MM.1S (cell line): Measurements from ENCODE around the gene AMACR.

Experiments
- DNase-seq: peaks from one replicate; pipeline ENCODE4 v3.0.0-alpha.2; 2015
- H2AFZ ChIP-seq: fragments of 300-600 bp; sonication (generic); 2 replicates; pipeline ENCODE4 v1.6.0; 2016; ENCODE audit warnings: antibody characterized with exemption, low read length
- H3F3A ChIP-seq: fragments of 300-600 bp; sonication (generic); 2 replicates; pipeline ENCODE4 v1.6.1; 2016; ENCODE audit warnings: mild to moderate bottlenecking, antibody characterized with exemption, low read length, moderate library complexity, mixed read lengths; ENCODE audit not compliant: insufficient read depth
- H3K27ac ChIP-seq: fragments of 300-600 bp; sonication (generic); 2 replicates; pipeline ENCODE4 v1.5.1; 2016; ENCODE audit warnings: mild to moderate bottlenecking, low read length
- H3K27me3 ChIP-seq: fragments of 300-600 bp; sonication (generic); replicated peaks from 2 replicates; pipeline ENCODE4 v1.6.0; 2016; ENCODE audit warnings: low read length; ENCODE audit not compliant: insufficient read depth
- H3K36me3 ChIP-seq: fragments of 300-600 bp; sonication (generic); replicated peaks from 2 replicates; pipeline ENCODE4 v1.6.1; 2016; ENCODE audit warnings: mild to moderate bottlenecking, low read length, mixed read lengths; ENCODE audit not compliant: insufficient read depth
- H3K4me1 ChIP-seq: fragments of 300-600 bp; sonication (generic); 2 replicates; pipeline ENCODE4 v1.6.1; 2016; ENCODE audit warnings: low read length, mixed read lengths
- H3K4me2 ChIP-seq: fragments of 300-600 bp; sonication (generic); 2 replicates; pipeline ENCODE4 v1.6.0; 2016; ENCODE audit warnings: low read depth, low read length
- H3K4me3 ChIP-seq: fragments of 300-600 bp; sonication (generic); 2 replicates; pipeline ENCODE4 v1.5.1; 2016; ENCODE audit warnings: low read length, mixed read lengths
- H3K79me2 ChIP-seq: fragments of 300-600 bp; sonication (generic); 2 replicates; pipeline ENCODE4 v1.6.1; 2016; ENCODE audit warnings: mixed run types, low read length, mixed read lengths
- H3K9ac ChIP-seq: fragments of 300-600 bp; sonication (generic); 2 replicates; pipeline ENCODE4 v1.6.1; 2016; ENCODE audit warnings: low read length, mixed read lengths
- H3K9me2 ChIP-seq: fragments of 300-600 bp; sonication (generic); replicated peaks from 2 replicates; pipeline ENCODE4 v1.6.1; 2016; ENCODE audit warnings: mild to moderate bottlenecking, low read length, mixed read lengths; ENCODE audit not compliant: insufficient read depth
- H3K9me3 ChIP-seq: fragments of 300-600 bp; sonication (generic); replicated peaks from 2 replicates; pipeline ENCODE4 v1.6.1; 2016; ENCODE audit warnings: mild to moderate bottlenecking, low read length, mixed read lengths; ENCODE audit not compliant: insufficient read depth
- H4K20me1 ChIP-seq: fragments of 300-600 bp; sonication (generic); 2 replicates; pipeline ENCODE4 v1.6.1; 2016; ENCODE audit warnings: mild to moderate bottlenecking, low read length, moderate library complexity, mixed read lengths; ENCODE audit not compliant: insufficient read depth
- EZH2 ChIP-seq: fragments of 300-600 bp; sonication (generic); optimal IDR thresholded peaks from 2 replicates; pipeline ENCODE3; 2017; ENCODE audit warnings: low read depth, mild to moderate bottlenecking, antibody characterized with exemption, low read length, mixed read lengths
- EZH2phosphoT487 ChIP-seq: fragments of 300-600 bp; sonication (generic); IDR thresholded peaks from 2 replicates; pipeline ENCODE4 v1.6.1; 2018; ENCODE audit warnings: antibody characterized with exemption, low read length
- TF ChIP-seq, protein P1 (sequence below): fragments of 300-600 bp; sonication (generic); IDR thresholded peaks from 2 replicates; pipeline ENCODE4 v1.5.1; 2016; ENCODE audit warnings: antibody characterized with exemption, low read length, mixed read lengths

The AMACR gene

DNA sequence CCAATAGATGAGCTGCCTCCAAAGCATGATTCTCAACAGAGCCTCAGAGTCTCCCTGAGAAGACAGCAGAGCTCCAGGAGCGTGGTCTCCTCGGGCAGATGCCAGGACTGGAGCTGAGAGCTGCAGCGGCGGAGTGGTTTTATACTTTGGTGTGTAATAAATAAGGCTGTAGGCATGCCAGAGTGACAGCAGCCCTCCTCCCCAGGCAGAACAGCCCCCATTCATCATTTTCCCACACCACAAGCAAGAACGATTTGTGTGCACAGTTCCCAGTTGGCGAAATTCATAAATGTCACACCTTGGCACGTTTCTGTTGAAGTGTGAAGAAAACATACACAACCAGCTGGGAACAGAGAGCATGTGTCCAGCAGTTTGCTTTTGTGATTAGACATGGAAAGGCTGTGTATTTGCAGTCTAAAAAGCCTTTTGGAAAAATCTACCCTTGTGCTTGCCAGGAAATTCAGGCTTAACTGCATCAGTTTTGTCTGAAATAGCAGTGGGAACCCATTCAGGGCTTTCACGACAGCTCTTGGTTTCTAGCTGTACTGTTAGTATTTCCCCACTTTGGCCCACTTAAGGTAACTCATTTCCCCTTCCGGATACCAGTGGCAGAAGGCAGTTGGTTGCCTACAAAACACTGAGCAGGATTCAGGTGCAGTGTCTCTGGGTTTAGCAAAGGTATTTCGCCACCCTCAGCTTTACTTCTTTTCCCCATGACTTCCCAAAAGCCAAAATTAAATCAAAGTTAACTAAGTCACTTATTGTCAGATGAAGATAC lies 35.4 kb upstream of the AMACR start, which contains the start of gene C1QTNF3:
C1QTNF3 (minus strand) TSS at position 115 of the 778 bp plus-strand sequence; CDS start at position 27, 88 bp downstream.
- H3K9me3 ChIP-seq, result no peaks in the 10 kb centered on the region
- H2AFZ ChIP-seq, result no peak within 1 kb of the TSS
- H3K27me3 ChIP-seq, result no peaks in the 10 kb centered on the region
- no peaks in the 10 kb centered on the region for H3K79me2 ChIP-seq
- H3K4me2 ChIP-seq, result no peak within 1 kb of the TSS
- H4K20me1 ChIP-seq, result no peaks in the 10 kb centered on the region
- H3K36me3 ChIP-seq, result no peaks in the 10 kb centered on the region
- no peaks in the 10 kb centered on the region for H3K4me1 ChIP-seq
- no peak for DNase-seq
- no peak within 1 kb of the TSS for H3K9ac ChIP-seq
- no peaks in the 10 kb centered on the region for H3F3A ChIP-seq
- H3K27ac ChIP-seq, result no peak within 1 kb of the TSS
- TF ChIP-seq, protein P1, sequence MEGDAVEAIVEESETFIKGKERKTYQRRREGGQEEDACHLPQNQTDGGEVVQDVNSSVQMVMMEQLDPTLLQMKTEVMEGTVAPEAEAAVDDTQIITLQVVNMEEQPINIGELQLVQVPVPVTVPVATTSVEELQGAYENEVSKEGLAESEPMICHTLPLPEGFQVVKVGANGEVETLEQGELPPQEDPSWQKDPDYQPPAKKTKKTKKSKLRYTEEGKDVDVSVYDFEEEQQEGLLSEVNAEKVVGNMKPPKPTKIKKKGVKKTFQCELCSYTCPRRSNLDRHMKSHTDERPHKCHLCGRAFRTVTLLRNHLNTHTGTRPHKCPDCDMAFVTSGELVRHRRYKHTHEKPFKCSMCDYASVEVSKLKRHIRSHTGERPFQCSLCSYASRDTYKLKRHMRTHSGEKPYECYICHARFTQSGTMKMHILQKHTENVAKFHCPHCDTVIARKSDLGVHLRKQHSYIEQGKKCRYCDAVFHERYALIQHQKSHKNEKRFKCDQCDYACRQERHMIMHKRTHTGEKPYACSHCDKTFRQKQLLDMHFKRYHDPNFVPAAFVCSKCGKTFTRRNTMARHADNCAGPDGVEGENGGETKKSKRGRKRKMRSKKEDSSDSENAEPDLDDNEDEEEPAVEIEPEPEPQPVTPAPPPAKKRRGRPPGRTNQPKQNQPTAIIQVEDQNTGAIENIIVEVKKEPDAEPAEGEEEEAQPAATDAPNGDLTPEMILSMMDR, result no peak
- no peak for TF ChIP-seq EZH2
- no peak for TF ChIP-seq EZH2phosphoT487
- H3K4me3 ChIP-seq, result no peak within 1 kb of the TSS
- H3K9me2 ChIP-seq, result no peaks in the 10 kb centered on the region

DNA sequence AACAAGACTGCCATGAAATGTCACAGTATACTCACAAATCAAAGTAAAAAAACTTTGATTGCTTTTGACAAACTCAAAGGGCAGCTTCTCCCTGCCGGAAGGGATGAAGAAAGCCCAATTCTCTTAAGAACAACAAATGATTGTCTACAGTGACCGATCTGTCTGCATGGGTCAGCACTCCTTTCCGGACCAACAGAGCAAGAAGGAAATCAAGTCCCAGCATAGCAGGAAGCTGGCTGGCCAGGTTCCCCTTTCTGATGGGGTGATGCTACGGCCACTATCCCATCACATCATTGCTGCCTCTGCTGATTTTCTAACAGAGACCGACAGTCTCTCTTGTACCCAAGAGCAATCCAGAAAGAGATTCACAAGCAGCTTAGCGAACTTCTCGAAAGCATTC lies 34.5 kb upstream of the AMACR start:
- no peak overlapping the region for H3K4me3 ChIP-seq

DNA sequence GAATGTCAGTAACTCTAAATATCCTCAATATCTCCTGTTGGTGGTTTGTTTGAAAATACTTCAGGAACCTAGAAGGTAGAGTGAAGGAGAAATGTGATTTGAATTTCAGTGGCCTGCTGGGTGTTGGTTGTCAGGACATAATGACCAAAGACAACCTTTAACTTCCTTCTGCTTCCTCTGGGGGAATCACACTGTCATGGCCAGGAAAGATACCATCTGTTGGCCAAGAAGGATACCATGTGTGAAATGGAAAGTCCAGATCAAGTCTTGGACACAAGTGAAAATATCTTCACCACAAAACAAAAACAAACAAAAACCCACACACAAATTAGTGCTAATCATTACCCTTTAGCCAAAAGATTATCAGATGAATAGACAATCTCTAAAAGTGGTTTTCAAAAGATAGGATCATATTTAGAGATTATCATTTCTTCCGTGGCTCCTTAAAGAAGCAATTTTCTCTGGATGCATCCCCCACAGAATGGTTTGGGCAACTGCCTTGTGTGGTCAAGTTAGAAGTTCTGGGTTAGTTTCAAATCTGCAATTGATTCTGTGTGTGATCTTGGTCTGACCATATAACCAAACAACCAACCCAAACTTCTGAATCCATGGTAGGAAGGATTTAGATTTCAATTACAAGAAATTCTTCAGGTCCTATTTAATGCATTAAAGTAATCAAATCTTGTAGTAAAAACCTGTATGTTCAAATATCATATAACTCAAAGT lies 33.6 kb upstream of the AMACR start:
- Histone ChIP-seq H3F3A (no peaks in the 10 kb centered on the region), H2AFZ (no peak overlapping the region), H3K9ac (no peak overlapping the region), H3K27ac (no peak overlapping the region), H3K4me1 (no peaks in the 10 kb centered on the region), H3K27me3 (no peaks in the 10 kb centered on the region), H3K9me2 (no peaks in the 10 kb centered on the region), H3K4me3 (no peak overlapping the region), H4K20me1 (no peaks in the 10 kb centered on the region), H3K9me3 (no peaks in the 10 kb centered on the region), H3K36me3 (no peaks in the 10 kb centered on the region), H3K79me2 (no peaks in the 10 kb centered on the region), H3K4me2 (no peak overlapping the region)
- DNase-seq, result no peak
- no peak for TF ChIP-seq EZH2
- no peak for TF ChIP-seq EZH2phosphoT487
- TF ChIP-seq, protein P1, result no peak

More for the DNA sequence above, 34.5 kb upstream of the AMACR start:
- no peak for TF ChIP-seq EZH2phosphoT487
- no peak for TF ChIP-seq EZH2
- Histone ChIP-seq H3K27me3 (no peaks in the 10 kb centered on the region), H3K4me1 (no peaks in the 10 kb centered on the region), H3F3A (no peaks in the 10 kb centered on the region), H2AFZ (no peak overlapping the region), H3K79me2 (no peaks in the 10 kb centered on the region), H3K9ac (no peak overlapping the region), H3K9me3 (no peaks in the 10 kb centered on the region), H3K36me3 (no peaks in the 10 kb centered on the region), H3K4me2 (no peak overlapping the region), H4K20me1 (no peaks in the 10 kb centered on the region), H3K27ac (no peak overlapping the region), H3K9me2 (no peaks in the 10 kb centered on the region)
- DNase-seq, result no peak
